ENCODE data around the gene FREM2.

FREM2 gene

GRCh38 chr13:38803531-38803930 lies 116.7 kb downstream of the FREM2 start:
- peaks cover 4% of the 10 kb centered on the region for H3K9me3 Mint-ChIP-seq
- H3K27ac Mint-ChIP-seq: no peak overlapping the region
- H3K4me1 Mint-ChIP-seq: no peaks in the 10 kb centered on the region
- no peak for ATAC-seq
- no peak for DNase-seq
- no peaks in the 10 kb centered on the region for H3K36me3 Mint-ChIP-seq (ENCODE audit: low read depth)
- H3K27me3 Mint-ChIP-seq: no peaks in the 10 kb centered on the region
- no peak overlapping the region for H3K4me3 Mint-ChIP-seq

- H3K9me3 Mint-ChIP-seq: peaks cover 9% of the 10 kb centered on the region
- H3K27ac Mint-ChIP-seq: no peak overlapping the region
- H3K4me1 Mint-ChIP-seq: no peaks in the 10 kb centered on the region
- H3K36me3 Mint-ChIP-seq (ENCODE audit: low read depth): no peaks in the 10 kb centered on the region
- ATAC-seq (no peak), DNase-seq (no peak)
- no peaks in the 10 kb centered on the region for H3K27me3 Mint-ChIP-seq
- H3K4me3 Mint-ChIP-seq: no peak overlapping the region
Measured at GRCh38 chr13:38804061-38804460, 117.2 kb downstream of the FREM2 start.

GRCh38 chr13:38804536-38804935 lies 117.7 kb downstream of the FREM2 start:
- no peak for ATAC-seq
- Mint-ChIP-seq H3K36me3 (ENCODE audit: low read depth) (no peaks in the 10 kb centered on the region), H3K4me1 (no peaks in the 10 kb centered on the region), H3K4me3 (no peak overlapping the region), H3K27ac (no peak overlapping the region), H3K9me3 (peaks cover 14% of the 10 kb centered on the region), H3K27me3 (no peaks in the 10 kb centered on the region)
- DNase-seq: no peak

GRCh38 chr13:38814331-38814730 lies 127.5 kb downstream of the FREM2 start:
- ATAC-seq (no peak), DNase-seq (no peak)
- no peak overlapping the region for H3K4me3 Mint-ChIP-seq
- H3K27me3 Mint-ChIP-seq: no peaks in the 10 kb centered on the region
- peaks cover 31% of the 10 kb centered on the region for H3K9me3 Mint-ChIP-seq
- no peaks in the 10 kb centered on the region for H3K4me1 Mint-ChIP-seq
- no peak overlapping the region for H3K27ac Mint-ChIP-seq
- no peaks in the 10 kb centered on the region for H3K36me3 Mint-ChIP-seq (ENCODE audit: low read depth)

- no peak overlapping the region for H3K4me3 Mint-ChIP-seq
- no peaks in the 10 kb centered on the region for H3K36me3 Mint-ChIP-seq (ENCODE audit: low read depth)
- no peak for ATAC-seq
- DNase-seq: no peak
- peaks cover 3% of the 10 kb centered on the region for H3K9me3 Mint-ChIP-seq
- no peaks in the 10 kb centered on the region for H3K27me3 Mint-ChIP-seq
- no peaks in the 10 kb centered on the region for H3K4me1 Mint-ChIP-seq
- no peak overlapping the region for H3K27ac Mint-ChIP-seq
Measured at GRCh38 chr13:38819053-38819452, 132.2 kb downstream of the FREM2 start.

GRCh38 chr13:38819596-38819995 lies 132.7 kb downstream of the FREM2 start:
- H3K4me3 Mint-ChIP-seq: no peak overlapping the region
- ATAC-seq (no peak), DNase-seq (no peak)
- H3K27me3 Mint-ChIP-seq: no peaks in the 10 kb centered on the region
- H3K9me3 Mint-ChIP-seq: no peaks in the 10 kb centered on the region
- H3K4me1 Mint-ChIP-seq: no peaks in the 10 kb centered on the region
- H3K27ac Mint-ChIP-seq: no peak overlapping the region
- no peaks in the 10 kb centered on the region for H3K36me3 Mint-ChIP-seq (ENCODE audit: low read depth)

GRCh38 chr13:38821770-38822551 lies 135.1 kb downstream of the FREM2 start:
- no peak overlapping the region for H3K4me3 Mint-ChIP-seq
- H3K4me1 Mint-ChIP-seq: no peaks in the 10 kb centered on the region
- H3K9me3 Mint-ChIP-seq: no peaks in the 10 kb centered on the region
- H3K27ac Mint-ChIP-seq: no peak overlapping the region
- no peaks in the 10 kb centered on the region for H3K27me3 Mint-ChIP-seq
- DNase-seq: no peak
- no peaks in the 10 kb centered on the region for H3K36me3 Mint-ChIP-seq (ENCODE audit: low read depth)
- no peak for ATAC-seq

GRCh38 chr13:38824342-38824741 lies 137.5 kb downstream of the FREM2 start:
- Mint-ChIP-seq H3K9me3 (no peaks in the 10 kb centered on the region), H3K27ac (no peak overlapping the region), H3K4me1 (no peaks in the 10 kb centered on the region), H3K36me3 (ENCODE audit: low read depth) (no peaks in the 10 kb centered on the region), H3K4me3 (no peak overlapping the region), H3K27me3 (no peaks in the 10 kb centered on the region)
- DNase-seq (no peak), ATAC-seq (peak; percentile 71)

GRCh38 chr13:38826182-38826813 lies 139.4 kb downstream of the FREM2 start:
- no peaks in the 10 kb centered on the region for H3K36me3 Mint-ChIP-seq (ENCODE audit: low read depth)
- DNase-seq (no peak), ATAC-seq (no peak)
- no peaks in the 10 kb centered on the region for H3K4me1 Mint-ChIP-seq
- H3K9me3 Mint-ChIP-seq: no peaks in the 10 kb centered on the region
- peaks cover 2% of the 10 kb centered on the region for H3K27me3 Mint-ChIP-seq
- H3K27ac Mint-ChIP-seq: no peak overlapping the region
- H3K4me3 Mint-ChIP-seq: no peak overlapping the region

GRCh38 chr13:38830442-38831045 lies 143.7 kb downstream of the FREM2 start:
- DNase-seq (no peak), ATAC-seq (no peak)
- H3K36me3 Mint-ChIP-seq (ENCODE audit: low read depth): no peaks in the 10 kb centered on the region
- no peaks in the 10 kb centered on the region for H3K4me1 Mint-ChIP-seq
- no peak overlapping the region for H3K27ac Mint-ChIP-seq
- H3K4me3 Mint-ChIP-seq: no peak overlapping the region
- H3K9me3 Mint-ChIP-seq: peaks cover 4% of the 10 kb centered on the region
- peaks cover 2% of the 10 kb centered on the region for H3K27me3 Mint-ChIP-seq

GRCh38 chr13:38844581-38844980 lies 157.7 kb downstream of the FREM2 start:
- Mint-ChIP-seq H3K27ac (no peak overlapping the region), H3K4me1 (no peaks in the 10 kb centered on the region), H3K9me3 (no peaks in the 10 kb centered on the region), H3K4me3 (no peak overlapping the region), H3K36me3 (ENCODE audit: low read depth) (no peaks in the 10 kb centered on the region), H3K27me3 (peaks cover 6% of the 10 kb centered on the region)
- DNase-seq (no peak), ATAC-seq (no peak)

GRCh38 chr13:38848360-38848759 lies 161.5 kb downstream of the FREM2 start:
- peaks cover 8% of the 10 kb centered on the region for H3K27me3 Mint-ChIP-seq
- no peaks in the 10 kb centered on the region for H3K36me3 Mint-ChIP-seq (ENCODE audit: low read depth)
- no peak overlapping the region for H3K4me3 Mint-ChIP-seq
- no peak overlapping the region for H3K27ac Mint-ChIP-seq
- no peak for DNase-seq
- no peaks in the 10 kb centered on the region for H3K4me1 Mint-ChIP-seq
- no peaks in the 10 kb centered on the region for H3K9me3 Mint-ChIP-seq
- ATAC-seq: no peak

- ATAC-seq (no peak), DNase-seq (no peak)
- H3K36me3 Mint-ChIP-seq (ENCODE audit: low read depth): no peaks in the 10 kb centered on the region
- no peaks in the 10 kb centered on the region for H3K4me1 Mint-ChIP-seq
- no peak overlapping the region for H3K4me3 Mint-ChIP-seq
- H3K27ac Mint-ChIP-seq: no peak overlapping the region
- H3K9me3 Mint-ChIP-seq: no peaks in the 10 kb centered on the region
- H3K27me3 Mint-ChIP-seq: peaks cover 9% of the 10 kb centered on the region
Measured at GRCh38 chr13:38849315-38849714, 162.4 kb downstream of the FREM2 start.

- DNase-seq: no peak
- ATAC-seq: no peak
- Mint-ChIP-seq H3K36me3 (ENCODE audit: low read depth) (no peaks in the 10 kb centered on the region), H3K27ac (no peak overlapping the region), H3K4me1 (no peaks in the 10 kb centered on the region), H3K27me3 (peaks cover 9% of the 10 kb centered on the region), H3K9me3 (no peaks in the 10 kb centered on the region), H3K4me3 (no peak overlapping the region)
Measured at GRCh38 chr13:38850868-38851626, 164.2 kb downstream of the FREM2 start.

GRCh38 chr13:38854226-38854625 lies 167.3 kb downstream of the FREM2 start:
- H3K9me3 Mint-ChIP-seq: no peaks in the 10 kb centered on the region
- ATAC-seq (no peak), DNase-seq (no peak)
- no peaks in the 10 kb centered on the region for H3K4me1 Mint-ChIP-seq
- no peak overlapping the region for H3K4me3 Mint-ChIP-seq
- peaks cover 3% of the 10 kb centered on the region for H3K27me3 Mint-ChIP-seq
- H3K27ac Mint-ChIP-seq: no peak overlapping the region
- H3K36me3 Mint-ChIP-seq (ENCODE audit: low read depth): no peaks in the 10 kb centered on the region

All from activated naive CD8-positive, alpha-beta T cell treated with anti-CD3 and anti-CD28 coated beads, Interleukin-2, amount 50 U/mL, for 24 hours (primary cell).